Stomach (tissue), 4 donors: ENCODE measurements around the gene ARL5C.

Experiments used
- EP300 ChIP-seq: sonication (generic); formaldehyde crosslinking; IDR thresholded peaks from one replicate; pipeline ENCODE4 v1.6.1; 2017; ENCODE audit warnings: antibody characterized with exemption
- POLR2AphosphoS5 ChIP-seq, 3 donors: sonication (generic); formaldehyde crosslinking; IDR thresholded peaks; one replicate each; pipeline ENCODE4 v1.6.1; 2016; ENCODE audit warnings: antibody characterized with exemption in 3 of 3

- TF ChIP-seq EP300, result no peak
- no peak for TF ChIP-seq POLR2AphosphoS5 (IDR thresholded peaks at IDR 0.05)
Observed at GRCh38 chr17:39200957-39201510, 35.1 kb upstream of the ARL5C start.
